Fibroblast of villous mesenchyme (primary cell): ENCODE results near the gene DRD4. TPM values are rescaled to one million over a fixed set of nuclear protein-coding genes. Genes with fewer than 3 reads are reported as not detected.
A peak's percentile ranks its signal among the peaks of the same experiment; 100 is the strongest.

Source experiments
- DNase-seq: peaks from one replicate; pipeline ENCODE4 v3.0.0-alpha.2; 2010; ENCODE audit warnings: low read depth
- H3K4me3 ChIP-seq: 2 replicates; pipeline ENCODE4 v1.5.1; 2011; ENCODE audit warnings: low read depth, mild to moderate bottlenecking, low read length
- CTCF ChIP-seq: IDR thresholded peaks from 2 replicates; pipeline ENCODE4 v1.5.1; 2012; ENCODE audit warnings: low read depth, mild to moderate bottlenecking, low read length; ENCODE audit not compliant: insufficient read depth
- total RNA-seq: library from RNA; depleted of rRNA; stranded (reverse); fragments of >200 nt; gene quantifications from 2 replicates; pipeline ENCODE4 v1.2.3, GENCODE V29; 2012

Gene DRD4
- total RNA-seq, 1 donor = not detected

GRCh38 chr11:609341-609811 is 27.7 kb upstream of the DRD4 start:
- no peak overlapping the region for H3K4me3 ChIP-seq
- TF ChIP-seq CTCF = no peak
- no peak for DNase-seq

GRCh38 chr11:610146-610801 is 26.8 kb upstream of the DRD4 start:
- no peak for TF ChIP-seq CTCF
- DNase-seq = no peak
- no peak overlapping the region for H3K4me3 ChIP-seq

GRCh38 chr11:611001-611996 is 25.8 kb upstream of the DRD4 start:
- DNase-seq = no peak
- no peak for TF ChIP-seq CTCF
- H3K4me3 ChIP-seq = no peak overlapping the region

GRCh38 chr11:612201-612960 is 24.7 kb upstream of the DRD4 start:
- H3K4me3 ChIP-seq = no peak overlapping the region
- peak; percentile 21 for DNase-seq
- TF ChIP-seq CTCF = peak; percentile 26

- DNase-seq = no peak
- TF ChIP-seq CTCF = no peak
- H3K4me3 ChIP-seq = no peak overlapping the region
Measured at GRCh38 chr11:612961-613300, 24.1 kb upstream of the DRD4 start.

- no peak overlapping the region for H3K4me3 ChIP-seq
- TF ChIP-seq CTCF = no peak
- DNase-seq = peak; percentile 30
Measured at GRCh38 chr11:613369-613968, 23.6 kb upstream of the DRD4 start.
